ENCODE measurements around the gene LCN1. TPM values are rescaled to one million over a fixed set of nuclear protein-coding genes. Genes with fewer than 3 reads are reported as not detected.

Gene LCN1
- total and polyA plus RNA-seq, 2 experiments from 2014 or later, result 0.27 TPM; not detected in 1

DNA sequence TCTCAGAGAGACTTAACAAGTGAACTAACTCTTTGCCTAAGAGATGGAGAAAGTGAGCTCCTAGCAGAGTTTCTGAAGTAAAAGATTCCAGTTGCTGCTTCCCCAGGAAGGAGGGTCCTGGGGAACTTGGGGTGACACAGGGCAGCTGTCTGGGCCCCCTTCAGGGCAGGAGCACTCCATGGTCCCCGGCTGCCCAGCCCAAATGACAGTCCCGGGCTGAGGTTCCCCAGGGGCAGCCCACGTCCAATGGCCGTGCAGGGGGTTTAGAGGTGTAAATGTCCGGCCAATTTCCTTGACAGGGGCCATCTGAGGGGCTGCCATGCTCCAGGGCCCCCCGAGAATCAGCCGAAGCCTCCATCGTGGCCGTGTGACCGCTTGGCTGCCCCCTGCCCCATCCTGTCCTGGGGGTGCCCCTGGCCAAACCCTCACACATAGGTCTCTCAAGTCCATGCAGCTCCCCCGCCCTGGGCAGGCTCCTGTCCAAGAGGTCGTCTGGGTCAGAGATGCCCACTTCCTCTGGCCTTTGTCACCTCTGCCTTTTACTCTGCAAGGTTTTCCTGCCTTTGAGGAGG is 47.2 kb upstream of the LCN1 start:
- Mint-ChIP-seq H3K36me3 (ENCODE audit: low read depth) (no peaks in the 10 kb centered on the region), H3K9me3 (no peaks in the 10 kb centered on the region), H3K4me1 (peaks cover 28% of the 10 kb centered on the region), H3K27me3 (ENCODE audit: insufficient read depth, low read depth, poor library complexity) (peaks cover 13% of the 10 kb centered on the region), H3K4me3 (no peak overlapping the region), H3K27ac (no peak overlapping the region)
- peaks cover 7% of the 10 kb centered on the region; the same call in 1 of the 2 replicates for H3K79me2 ChIP-seq (replicated peaks; ENCODE audit: insufficient read depth)
- no peaks in the 10 kb centered on the region for H3K36me3 ChIP-seq (ENCODE audit: insufficient read depth)
- TF ChIP-seq ZNF331 (CRISPR knock-in tag; IDR thresholded peaks at IDR 0.05; ENCODE audit: low read depth), result no peak
- no peak for TF ChIP-seq STAT1 (IDR thresholded peaks at IDR 0.05; ENCODE audit: unreplicated experiment)
- TF ChIP-seq POLR2AphosphoS5 (IDR thresholded peaks at IDR 0.05; ENCODE audit: low read depth), result no peak
- no peak for TF ChIP-seq EZH2 (IDR thresholded peaks at IDR 0.05; ENCODE audit: low read depth, unreplicated experiment)
- TF ChIP-seq JUNB (IDR thresholded peaks at IDR 0.05; ENCODE audit: unreplicated experiment), result no peak
- TF ChIP-seq, protein P1, sequence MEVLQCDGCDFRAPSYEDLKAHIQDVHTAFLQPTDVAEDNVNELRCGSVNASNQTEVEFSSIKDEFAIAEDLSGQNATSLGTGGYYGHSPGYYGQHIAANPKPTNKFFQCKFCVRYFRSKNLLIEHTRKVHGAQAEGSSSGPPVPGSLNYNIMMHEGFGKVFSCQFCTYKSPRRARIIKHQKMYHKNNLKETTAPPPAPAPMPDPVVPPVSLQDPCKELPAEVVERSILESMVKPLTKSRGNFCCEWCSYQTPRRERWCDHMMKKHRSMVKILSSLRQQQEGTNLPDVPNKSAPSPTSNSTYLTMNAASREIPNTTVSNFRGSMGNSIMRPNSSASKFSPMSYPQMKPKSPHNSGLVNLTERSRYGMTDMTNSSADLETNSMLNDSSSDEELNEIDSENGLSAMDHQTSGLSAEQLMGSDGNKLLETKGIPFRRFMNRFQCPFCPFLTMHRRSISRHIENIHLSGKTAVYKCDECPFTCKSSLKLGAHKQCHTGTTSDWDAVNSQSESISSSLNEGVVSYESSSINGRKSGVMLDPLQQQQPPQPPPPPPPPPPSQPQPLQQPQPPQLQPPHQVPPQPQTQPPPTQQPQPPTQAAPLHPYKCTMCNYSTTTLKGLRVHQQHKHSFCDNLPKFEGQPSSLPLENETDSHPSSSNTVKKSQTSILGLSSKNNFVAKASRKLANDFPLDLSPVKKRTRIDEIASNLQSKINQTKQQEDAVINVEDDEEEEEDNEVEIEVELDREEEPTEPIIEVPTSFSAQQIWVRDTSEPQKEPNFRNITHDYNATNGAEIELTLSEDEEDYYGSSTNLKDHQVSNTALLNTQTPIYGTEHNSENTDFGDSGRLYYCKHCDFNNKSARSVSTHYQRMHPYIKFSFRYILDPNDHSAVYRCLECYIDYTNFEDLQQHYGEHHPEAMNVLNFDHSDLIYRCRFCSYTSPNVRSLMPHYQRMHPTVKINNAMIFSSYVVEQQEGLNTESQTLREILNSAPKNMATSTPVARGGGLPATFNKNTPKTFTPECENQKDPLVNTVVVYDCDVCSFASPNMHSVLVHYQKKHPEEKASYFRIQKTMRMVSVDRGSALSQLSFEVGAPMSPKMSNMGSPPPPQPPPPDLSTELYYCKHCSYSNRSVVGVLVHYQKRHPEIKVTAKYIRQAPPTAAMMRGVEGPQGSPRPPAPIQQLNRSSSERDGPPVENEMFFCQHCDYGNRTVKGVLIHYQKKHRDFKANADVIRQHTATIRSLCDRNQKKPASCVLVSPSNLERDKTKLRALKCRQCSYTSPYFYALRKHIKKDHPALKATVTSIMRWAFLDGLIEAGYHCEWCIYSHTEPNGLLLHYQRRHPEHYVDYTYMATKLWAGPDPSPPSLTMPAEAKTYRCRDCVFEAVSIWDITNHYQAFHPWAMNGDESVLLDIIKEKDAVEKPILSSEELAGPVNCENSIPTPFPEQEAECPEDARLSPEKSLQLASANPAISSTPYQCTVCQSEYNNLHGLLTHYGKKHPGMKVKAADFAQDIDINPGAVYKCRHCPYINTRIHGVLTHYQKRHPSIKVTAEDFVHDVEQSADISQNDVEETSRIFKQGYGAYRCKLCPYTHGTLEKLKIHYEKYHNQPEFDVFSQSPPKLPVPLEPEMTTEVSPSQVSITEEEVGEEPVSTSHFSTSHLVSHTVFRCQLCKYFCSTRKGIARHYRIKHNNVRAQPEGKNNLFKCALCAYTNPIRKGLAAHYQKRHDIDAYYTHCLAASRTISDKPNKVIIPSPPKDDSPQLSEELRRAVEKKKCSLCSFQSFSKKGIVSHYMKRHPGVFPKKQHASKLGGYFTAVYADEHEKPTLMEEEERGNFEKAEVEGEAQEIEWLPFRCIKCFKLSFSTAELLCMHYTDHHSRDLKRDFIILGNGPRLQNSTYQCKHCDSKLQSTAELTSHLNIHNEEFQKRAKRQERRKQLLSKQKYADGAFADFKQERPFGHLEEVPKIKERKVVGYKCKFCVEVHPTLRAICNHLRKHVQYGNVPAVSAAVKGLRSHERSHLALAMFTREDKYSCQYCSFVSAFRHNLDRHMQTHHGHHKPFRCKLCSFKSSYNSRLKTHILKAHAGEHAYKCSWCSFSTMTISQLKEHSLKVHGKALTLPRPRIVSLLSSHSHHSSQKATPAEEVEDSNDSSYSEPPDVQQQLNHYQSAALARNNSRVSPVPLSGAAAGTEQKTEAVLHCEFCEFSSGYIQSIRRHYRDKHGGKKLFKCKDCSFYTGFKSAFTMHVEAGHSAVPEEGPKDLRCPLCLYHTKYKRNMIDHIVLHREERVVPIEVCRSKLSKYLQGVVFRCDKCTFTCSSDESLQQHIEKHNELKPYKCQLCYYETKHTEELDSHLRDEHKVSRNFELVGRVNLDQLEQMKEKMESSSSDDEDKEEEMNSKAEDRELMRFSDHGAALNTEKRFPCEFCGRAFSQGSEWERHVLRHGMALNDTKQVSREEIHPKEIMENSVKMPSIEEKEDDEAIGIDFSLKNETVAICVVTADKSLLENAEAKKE (CRISPR knock-in tag; IDR thresholded peaks at IDR 0.05), result no peak
- TF ChIP-seq, protein P2, sequence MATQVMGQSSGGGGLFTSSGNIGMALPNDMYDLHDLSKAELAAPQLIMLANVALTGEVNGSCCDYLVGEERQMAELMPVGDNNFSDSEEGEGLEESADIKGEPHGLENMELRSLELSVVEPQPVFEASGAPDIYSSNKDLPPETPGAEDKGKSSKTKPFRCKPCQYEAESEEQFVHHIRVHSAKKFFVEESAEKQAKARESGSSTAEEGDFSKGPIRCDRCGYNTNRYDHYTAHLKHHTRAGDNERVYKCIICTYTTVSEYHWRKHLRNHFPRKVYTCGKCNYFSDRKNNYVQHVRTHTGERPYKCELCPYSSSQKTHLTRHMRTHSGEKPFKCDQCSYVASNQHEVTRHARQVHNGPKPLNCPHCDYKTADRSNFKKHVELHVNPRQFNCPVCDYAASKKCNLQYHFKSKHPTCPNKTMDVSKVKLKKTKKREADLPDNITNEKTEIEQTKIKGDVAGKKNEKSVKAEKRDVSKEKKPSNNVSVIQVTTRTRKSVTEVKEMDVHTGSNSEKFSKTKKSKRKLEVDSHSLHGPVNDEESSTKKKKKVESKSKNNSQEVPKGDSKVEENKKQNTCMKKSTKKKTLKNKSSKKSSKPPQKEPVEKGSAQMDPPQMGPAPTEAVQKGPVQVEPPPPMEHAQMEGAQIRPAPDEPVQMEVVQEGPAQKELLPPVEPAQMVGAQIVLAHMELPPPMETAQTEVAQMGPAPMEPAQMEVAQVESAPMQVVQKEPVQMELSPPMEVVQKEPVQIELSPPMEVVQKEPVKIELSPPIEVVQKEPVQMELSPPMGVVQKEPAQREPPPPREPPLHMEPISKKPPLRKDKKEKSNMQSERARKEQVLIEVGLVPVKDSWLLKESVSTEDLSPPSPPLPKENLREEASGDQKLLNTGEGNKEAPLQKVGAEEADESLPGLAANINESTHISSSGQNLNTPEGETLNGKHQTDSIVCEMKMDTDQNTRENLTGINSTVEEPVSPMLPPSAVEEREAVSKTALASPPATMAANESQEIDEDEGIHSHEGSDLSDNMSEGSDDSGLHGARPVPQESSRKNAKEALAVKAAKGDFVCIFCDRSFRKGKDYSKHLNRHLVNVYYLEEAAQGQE (IDR thresholded peaks at IDR 0.05; ENCODE audit: unreplicated experiment), result no peak
- TF ChIP-seq, protein P3, sequence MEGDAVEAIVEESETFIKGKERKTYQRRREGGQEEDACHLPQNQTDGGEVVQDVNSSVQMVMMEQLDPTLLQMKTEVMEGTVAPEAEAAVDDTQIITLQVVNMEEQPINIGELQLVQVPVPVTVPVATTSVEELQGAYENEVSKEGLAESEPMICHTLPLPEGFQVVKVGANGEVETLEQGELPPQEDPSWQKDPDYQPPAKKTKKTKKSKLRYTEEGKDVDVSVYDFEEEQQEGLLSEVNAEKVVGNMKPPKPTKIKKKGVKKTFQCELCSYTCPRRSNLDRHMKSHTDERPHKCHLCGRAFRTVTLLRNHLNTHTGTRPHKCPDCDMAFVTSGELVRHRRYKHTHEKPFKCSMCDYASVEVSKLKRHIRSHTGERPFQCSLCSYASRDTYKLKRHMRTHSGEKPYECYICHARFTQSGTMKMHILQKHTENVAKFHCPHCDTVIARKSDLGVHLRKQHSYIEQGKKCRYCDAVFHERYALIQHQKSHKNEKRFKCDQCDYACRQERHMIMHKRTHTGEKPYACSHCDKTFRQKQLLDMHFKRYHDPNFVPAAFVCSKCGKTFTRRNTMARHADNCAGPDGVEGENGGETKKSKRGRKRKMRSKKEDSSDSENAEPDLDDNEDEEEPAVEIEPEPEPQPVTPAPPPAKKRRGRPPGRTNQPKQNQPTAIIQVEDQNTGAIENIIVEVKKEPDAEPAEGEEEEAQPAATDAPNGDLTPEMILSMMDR (conservative IDR thresholded peaks at IDR 0.05; ENCODE audit: low read depth in 2 of 2), result no peak
- no peak for TF ChIP-seq CREB1 (CRISPR knock-in tag; IDR thresholded peaks at IDR 0.05; ENCODE audit: low read depth)
- TF ChIP-seq, protein P4, sequence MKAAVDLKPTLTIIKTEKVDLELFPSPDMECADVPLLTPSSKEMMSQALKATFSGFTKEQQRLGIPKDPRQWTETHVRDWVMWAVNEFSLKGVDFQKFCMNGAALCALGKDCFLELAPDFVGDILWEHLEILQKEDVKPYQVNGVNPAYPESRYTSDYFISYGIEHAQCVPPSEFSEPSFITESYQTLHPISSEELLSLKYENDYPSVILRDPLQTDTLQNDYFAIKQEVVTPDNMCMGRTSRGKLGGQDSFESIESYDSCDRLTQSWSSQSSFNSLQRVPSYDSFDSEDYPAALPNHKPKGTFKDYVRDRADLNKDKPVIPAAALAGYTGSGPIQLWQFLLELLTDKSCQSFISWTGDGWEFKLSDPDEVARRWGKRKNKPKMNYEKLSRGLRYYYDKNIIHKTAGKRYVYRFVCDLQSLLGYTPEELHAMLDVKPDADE (IDR thresholded peaks at IDR 0.05), result no peak
- H3K4me2 ChIP-seq, result no peak overlapping the region
- no peak overlapping the region for H3K4me3 ChIP-seq
- H3F3A ChIP-seq (replicated peaks; ENCODE audit: low read depth), result peaks cover 12% of the 10 kb centered on the region; the same call in 1 of the 2 replicates
- no peak overlapping the region for H3K27ac ChIP-seq (ENCODE audit: low read depth)
- ATAC-seq, result no peak
- no peaks in the 10 kb centered on the region for H3K9me2 ChIP-seq (ENCODE audit: insufficient read depth)
- no peak for DNase-seq (ENCODE audit: low spot score)
- 0 out of 2 replicates have a peak, but pooled peaks cover 6% of the 10 kb centered on the region for H3K4me1 ChIP-seq (ENCODE audit: insufficient read depth)
- no peaks in the 10 kb centered on the region for H4K20me1 ChIP-seq (replicated peaks; ENCODE audit: insufficient read depth)
- H2AFZ ChIP-seq, result no peak overlapping the region
- H3K27me3 ChIP-seq (ENCODE audit: insufficient read depth), result no peaks in the 10 kb centered on the region

Measured in GM23338 (cell line).